Measurements from ENCODE around the gene CACNA1C.

The CACNA1C gene

DNA sequence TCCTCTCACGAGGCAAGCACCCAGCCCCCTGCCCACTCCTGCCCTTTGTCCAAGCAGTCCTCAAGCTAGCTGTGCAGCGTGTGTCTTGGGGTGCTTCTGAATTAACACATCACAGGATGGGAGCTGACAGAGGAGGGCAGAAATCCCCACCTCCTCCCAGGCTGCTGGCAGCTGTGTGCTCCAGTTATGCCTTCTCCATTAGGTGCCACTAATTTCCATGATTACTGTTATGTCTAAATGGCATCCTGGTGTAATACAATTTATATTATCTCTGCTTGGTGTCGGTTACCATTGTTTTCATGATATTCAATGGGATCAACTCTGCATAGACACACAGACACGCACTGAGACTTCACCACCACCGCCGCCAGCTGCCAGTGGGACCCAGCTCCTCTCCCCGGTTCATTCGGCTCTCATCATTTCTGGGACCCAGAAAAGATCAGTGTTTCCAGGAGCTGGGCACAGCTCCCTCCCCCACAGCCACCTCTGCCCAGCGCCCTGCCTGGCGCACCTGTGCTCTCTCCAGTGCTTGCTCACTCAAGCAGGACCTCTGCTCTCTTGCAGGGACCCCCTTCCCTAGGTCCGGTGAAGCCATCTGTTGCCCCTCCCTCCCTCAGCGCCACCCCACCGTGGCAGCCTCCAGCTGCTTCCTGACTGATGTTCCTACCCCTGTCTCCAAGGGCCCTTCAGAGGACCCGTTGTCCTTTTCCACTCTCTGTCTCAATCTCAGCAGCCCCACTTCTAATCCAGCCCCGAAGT is 574.5 kb downstream of the CACNA1C start:
- H3K36me3 Mint-ChIP-seq = no peaks in the 10 kb centered on the region

DNA sequence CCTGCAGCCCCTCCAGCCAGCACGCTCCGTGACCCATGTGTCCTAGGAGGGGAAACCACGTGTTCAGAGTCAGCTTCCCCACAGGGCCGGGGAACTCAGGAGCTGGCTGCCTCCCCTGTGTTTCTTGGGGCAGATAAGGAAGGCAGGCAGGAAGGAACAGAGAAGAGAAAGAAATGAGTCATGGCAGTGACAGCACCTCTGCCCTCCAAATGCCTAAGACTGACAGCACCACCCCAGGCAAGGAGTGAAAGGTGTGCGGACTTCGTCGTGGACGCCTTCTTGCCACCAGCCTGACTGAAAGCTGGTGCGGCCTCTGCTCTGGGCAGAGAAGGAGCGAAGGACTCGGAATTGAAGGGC is 575.0 kb downstream of the CACNA1C start:
- H3K27ac Mint-ChIP-seq = no peak overlapping the region
- H3K4me1 Mint-ChIP-seq = no peaks in the 10 kb centered on the region
- H3K27me3 Mint-ChIP-seq = peaks cover 15% of the 10 kb centered on the region
- no peak overlapping the region for H3K4me3 Mint-ChIP-seq
- H3K36me3 Mint-ChIP-seq = no peaks in the 10 kb centered on the region
- no peaks in the 10 kb centered on the region for H3K9me3 Mint-ChIP-seq

More for the DNA sequence above, 574.5 kb downstream of the CACNA1C start:
- H3K27me3 Mint-ChIP-seq = peaks cover 19% of the 10 kb centered on the region
- H3K27ac Mint-ChIP-seq = no peak overlapping the region
- no peak overlapping the region for H3K4me3 Mint-ChIP-seq
- no peaks in the 10 kb centered on the region for H3K4me1 Mint-ChIP-seq
- no peaks in the 10 kb centered on the region for H3K9me3 Mint-ChIP-seq

DNA sequence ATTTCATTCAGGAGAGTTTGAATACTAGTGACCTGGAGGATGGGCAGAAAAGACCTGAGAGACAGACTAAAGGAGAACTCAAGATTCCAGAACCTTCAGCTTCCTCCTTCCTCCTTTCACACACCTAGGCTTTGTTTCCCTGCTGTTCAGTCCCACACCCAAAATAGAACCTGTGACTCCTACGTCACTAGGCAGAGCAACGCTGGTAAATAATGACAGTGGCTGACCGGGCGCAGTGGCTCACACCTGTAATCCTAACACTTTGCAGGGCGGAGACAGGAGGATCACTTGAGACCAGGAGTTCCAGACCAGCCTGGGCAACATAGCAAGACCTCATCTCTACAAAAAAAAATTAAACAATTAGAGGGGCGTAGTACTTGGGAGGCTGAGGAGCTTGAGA is 575.6 kb downstream of the CACNA1C start:
- H3K4me1 Mint-ChIP-seq = no peaks in the 10 kb centered on the region
- H3K4me3 Mint-ChIP-seq = no peak overlapping the region
- H3K27me3 Mint-ChIP-seq = peaks cover 13% of the 10 kb centered on the region
- H3K36me3 Mint-ChIP-seq = no peaks in the 10 kb centered on the region
- no peak overlapping the region for H3K27ac Mint-ChIP-seq
- no peaks in the 10 kb centered on the region for H3K9me3 Mint-ChIP-seq

DNA sequence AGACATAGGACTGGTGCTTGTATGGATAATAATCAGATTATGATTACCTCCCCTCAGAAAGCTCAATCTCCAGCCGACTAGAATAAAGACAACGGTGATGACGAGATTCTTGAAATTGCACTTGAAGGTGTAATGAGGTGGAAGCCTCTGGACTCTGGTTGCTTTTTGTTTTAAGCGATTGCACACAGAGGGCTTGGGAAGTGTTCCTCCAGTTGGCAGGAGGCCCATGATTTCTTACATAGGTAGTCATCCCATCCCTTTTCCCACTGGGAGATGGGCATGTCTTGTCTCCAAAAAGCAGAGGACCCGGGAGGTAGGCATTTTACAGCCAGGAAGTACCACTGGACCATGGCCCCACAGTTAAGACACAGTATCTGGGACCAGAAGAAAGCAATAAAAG is 576.3 kb downstream of the CACNA1C start:
- Mint-ChIP-seq H3K27me3 (peaks cover 12% of the 10 kb centered on the region), H3K9me3 (no peaks in the 10 kb centered on the region), H3K4me3 (no peak overlapping the region), H3K4me1 (no peaks in the 10 kb centered on the region), H3K27ac (no peak overlapping the region), H3K36me3 (no peaks in the 10 kb centered on the region)

DNA sequence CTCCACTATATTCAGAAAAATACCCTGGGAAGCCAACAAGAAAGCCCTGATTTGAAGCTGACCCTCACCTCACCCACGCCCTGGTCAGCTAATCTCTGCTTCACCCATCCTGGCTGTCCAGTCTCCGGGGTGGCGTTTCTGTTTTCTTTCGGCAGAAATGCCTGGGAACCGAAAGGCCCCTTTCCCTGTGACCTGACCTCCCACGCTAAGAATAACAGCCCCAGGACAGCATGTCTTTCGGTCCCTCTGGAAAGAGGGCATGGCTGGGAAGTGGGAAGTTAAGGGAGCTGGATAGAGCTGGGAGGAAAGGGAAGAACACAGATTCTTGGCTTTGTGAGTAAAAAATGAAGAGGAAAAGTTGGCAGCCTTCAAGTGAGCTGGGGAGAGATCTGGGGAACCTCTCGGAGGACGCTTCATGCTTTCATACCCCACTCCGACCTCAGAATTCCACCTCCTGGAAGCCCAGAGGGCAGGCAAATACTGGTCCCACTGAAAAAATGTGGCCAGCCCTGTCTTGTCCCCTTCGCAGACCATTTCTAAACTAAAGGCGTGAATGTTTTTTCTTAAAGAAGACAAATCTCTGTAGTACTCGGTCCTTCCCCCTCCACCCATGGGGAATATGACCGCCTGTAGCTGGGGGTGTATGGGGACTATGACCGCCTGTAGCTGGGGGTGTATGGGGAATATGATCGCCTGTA is 579.0 kb downstream of the CACNA1C start:
- Mint-ChIP-seq H3K27ac (no peak overlapping the region), H3K4me3 (no peak overlapping the region), H3K9me3 (no peaks in the 10 kb centered on the region), H3K4me1 (no peaks in the 10 kb centered on the region), H3K27me3 (peaks cover 14% of the 10 kb centered on the region), H3K36me3 (no peaks in the 10 kb centered on the region)

DNA sequence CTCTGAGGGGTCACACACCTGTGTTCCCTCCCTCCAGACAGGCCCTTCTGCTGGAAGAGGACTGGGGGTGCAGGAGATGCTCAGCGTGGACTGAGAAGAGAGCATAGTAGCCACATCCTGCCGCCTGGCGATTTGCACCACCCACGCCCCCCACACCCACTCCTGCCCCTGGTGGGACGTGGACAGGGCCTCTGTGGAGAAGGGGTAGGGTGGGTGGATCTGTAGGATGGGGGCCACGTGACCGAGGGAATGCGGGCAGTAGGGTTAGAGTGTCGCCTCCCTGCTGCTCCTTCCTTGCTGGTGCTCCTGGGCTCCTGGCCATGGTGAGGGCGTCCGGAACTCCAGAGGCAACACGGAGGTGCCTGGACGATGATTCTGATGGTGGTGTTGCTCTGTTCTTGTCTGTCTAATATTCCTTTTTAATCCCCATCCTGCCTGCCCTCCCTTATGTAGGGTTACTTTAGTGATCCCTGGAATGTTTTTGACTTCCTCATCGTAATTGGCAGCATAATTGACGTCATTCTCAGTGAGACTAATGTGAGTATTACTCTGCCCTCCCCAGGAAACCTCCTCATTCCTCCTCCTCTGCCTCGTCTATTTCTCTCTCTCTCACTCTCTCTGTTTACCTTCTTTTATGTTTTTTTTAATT is 580.5 kb downstream of the CACNA1C start:
- H3K27me3 Mint-ChIP-seq = peaks cover 15% of the 10 kb centered on the region
- H3K36me3 Mint-ChIP-seq = no peaks in the 10 kb centered on the region
- no peaks in the 10 kb centered on the region for H3K9me3 Mint-ChIP-seq

DNA sequence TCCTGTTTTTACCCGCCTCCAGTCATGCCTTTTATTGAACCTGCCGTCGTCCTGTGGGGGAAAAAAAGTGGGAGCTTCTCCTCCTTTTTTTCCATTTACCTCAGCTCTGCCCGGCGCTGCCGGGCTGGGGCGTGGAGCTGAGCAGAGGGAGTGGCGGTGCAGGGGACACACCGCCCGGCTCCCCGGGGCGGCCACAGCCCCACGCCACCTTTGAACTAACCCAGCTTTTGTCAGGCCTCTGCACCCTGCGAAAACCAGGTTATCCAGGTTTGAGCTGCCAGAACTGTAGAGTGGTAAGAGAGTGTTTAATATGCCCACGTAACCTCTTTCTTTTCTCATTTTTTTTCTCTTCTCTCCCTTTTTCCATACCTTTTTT is 581.0 kb downstream of the CACNA1C start:
- peaks cover 12% of the 10 kb centered on the region for H3K27me3 Mint-ChIP-seq
- H3K4me1 Mint-ChIP-seq = no peaks in the 10 kb centered on the region
- H3K9me3 Mint-ChIP-seq = no peaks in the 10 kb centered on the region
- no peaks in the 10 kb centered on the region for H3K36me3 Mint-ChIP-seq
- H3K27ac Mint-ChIP-seq = no peak overlapping the region
- no peak overlapping the region for H3K4me3 Mint-ChIP-seq

More for the DNA sequence above, 580.5 kb downstream of the CACNA1C start:
- Mint-ChIP-seq H3K27ac (no peak overlapping the region), H3K4me1 (no peaks in the 10 kb centered on the region), H3K4me3 (no peak overlapping the region)

DNA sequence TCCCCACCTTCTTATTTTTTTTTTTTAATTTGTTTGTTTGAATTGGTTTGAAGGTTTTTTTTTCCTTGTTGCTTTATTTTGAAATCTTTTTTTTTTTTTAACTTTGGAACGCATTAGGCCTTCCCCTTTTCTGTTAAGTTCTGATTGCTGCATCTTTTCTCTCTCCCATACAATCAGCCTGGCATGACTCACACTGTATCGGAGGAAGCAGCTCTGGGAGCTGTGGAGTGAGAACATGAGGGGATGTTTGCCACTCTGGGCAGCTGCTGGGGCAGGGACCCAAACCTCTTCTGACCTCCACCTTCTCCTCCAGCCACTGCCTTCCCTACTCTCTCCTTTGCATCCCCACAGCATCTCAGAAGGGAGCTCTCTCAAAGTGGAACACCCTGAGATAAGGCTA is 581.7 kb downstream of the CACNA1C start:
- no peaks in the 10 kb centered on the region for H3K36me3 Mint-ChIP-seq

DNA sequence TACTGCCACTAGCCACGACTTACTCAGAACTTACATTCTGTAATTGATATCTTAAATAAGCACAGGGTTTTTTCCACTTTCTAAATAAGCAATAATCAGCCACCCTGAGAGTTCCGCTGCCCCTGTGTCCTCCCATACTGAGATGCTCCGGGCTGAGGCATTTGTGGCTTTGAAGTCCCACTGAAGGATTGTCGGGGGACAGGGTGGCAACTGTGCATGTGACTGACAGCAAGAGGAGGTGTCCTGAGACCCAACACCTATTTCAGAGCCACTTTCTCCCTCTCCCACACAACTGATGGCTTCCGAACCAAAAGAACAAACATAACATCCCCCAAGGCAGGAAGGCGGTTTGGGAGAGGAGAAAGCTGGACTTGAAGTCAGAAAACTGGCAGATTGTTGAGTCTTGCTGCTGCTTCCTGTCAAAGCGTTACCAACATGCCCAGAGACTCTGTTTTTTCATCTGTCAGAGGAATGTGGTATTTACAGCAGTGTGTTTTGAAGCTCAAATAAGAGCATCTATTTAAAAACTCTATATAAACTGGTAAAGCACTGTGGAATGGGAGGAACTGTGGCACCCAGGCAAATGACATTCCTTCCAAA is 584.1 kb downstream of the CACNA1C start:
- Mint-ChIP-seq H3K4me3 (no peak overlapping the region), H3K27me3 (peaks cover 10% of the 10 kb centered on the region), H3K4me1 (peaks cover 4% of the 10 kb centered on the region), H3K36me3 (no peaks in the 10 kb centered on the region), H3K9me3 (no peaks in the 10 kb centered on the region), H3K27ac (no peak overlapping the region)

More for the DNA sequence above, 581.7 kb downstream of the CACNA1C start:
- no peak overlapping the region for H3K27ac Mint-ChIP-seq
- H3K4me1 Mint-ChIP-seq = no peaks in the 10 kb centered on the region
- no peak overlapping the region for H3K4me3 Mint-ChIP-seq
- no peaks in the 10 kb centered on the region for H3K9me3 Mint-ChIP-seq
- peaks cover 10% of the 10 kb centered on the region for H3K27me3 Mint-ChIP-seq

DNA sequence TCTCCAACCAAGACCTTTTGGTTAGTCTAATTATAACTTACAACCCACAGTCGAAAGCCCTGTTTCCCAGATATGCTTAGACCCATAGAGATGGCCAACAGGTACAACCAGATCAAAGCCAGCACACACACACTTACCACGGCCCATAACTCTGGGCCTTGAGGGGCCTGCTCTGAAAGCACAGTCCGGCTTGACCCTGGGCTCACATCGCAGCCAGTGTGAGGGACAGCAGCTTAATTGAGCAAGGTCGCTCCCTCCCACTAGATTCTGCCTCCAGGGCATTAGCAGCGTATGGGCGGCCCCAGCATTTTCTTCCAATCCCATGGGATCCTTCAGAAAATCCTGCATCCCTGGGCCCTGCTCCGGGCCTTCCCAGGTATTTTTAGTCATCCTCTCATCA is 584.6 kb downstream of the CACNA1C start:
- H3K9me3 Mint-ChIP-seq = no peaks in the 10 kb centered on the region
- no peak overlapping the region for H3K27ac Mint-ChIP-seq
- H3K36me3 Mint-ChIP-seq = no peaks in the 10 kb centered on the region
- no peak overlapping the region for H3K4me3 Mint-ChIP-seq
- H3K27me3 Mint-ChIP-seq = peaks cover 10% of the 10 kb centered on the region
- H3K4me1 Mint-ChIP-seq = peaks cover 9% of the 10 kb centered on the region

DNA sequence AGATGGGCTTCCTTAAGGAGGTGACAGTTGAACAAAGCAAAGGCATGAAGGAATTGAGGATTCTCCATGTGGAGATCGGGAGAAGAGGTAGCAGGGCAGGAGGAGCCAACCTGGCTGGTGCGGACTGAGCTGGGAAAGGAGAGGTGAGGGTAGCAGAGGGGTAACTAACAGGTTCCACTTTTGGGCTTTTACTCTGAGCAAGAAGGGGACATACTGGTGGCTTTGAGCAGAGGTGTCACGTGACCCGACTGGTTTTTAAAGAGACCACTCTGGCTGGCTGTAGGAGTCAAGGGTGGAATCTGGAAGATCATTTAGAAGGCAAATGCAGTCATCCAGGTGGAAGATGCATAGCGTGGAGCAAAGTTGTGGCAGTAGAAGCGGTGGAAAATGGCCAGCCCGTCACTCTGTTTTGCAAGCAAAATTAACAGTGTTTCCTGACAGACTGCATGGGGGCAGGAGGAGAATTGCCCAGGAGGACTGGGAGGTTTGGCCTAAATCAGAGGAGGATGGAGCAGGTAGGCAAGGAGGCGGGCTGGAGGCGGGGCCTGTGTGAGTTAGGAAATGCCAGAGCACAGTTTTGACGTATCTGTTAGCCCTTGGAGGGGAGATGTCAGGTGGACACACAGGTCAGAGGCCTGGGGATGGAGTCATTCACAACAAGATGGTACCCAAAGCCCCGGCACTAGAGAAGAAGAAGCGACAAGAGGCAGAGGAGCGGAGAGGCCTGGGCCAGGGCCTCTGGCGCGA is 585.7 kb downstream of the CACNA1C start:
- Mint-ChIP-seq H3K4me1 (peaks cover 18% of the 10 kb centered on the region), H3K4me3 (no peak overlapping the region)

DNA sequence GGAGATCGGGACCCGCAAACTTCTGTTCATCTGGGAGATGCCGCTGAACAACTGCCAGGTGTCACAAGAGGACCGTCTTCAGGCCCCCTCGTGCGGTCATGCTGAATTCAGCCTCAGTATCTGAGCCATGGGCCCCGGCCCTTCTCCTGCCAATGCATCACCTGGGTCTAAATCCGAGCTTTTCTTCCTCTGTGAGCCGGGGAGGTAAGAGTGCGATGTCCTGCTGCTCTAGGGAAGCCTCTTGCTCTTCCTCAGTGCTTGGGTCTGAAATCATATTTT is 586.2 kb downstream of the CACNA1C start:
- peaks cover 10% of the 10 kb centered on the region for H3K27me3 Mint-ChIP-seq
- peaks cover 22% of the 10 kb centered on the region for H3K4me1 Mint-ChIP-seq
- no peaks in the 10 kb centered on the region for H3K36me3 Mint-ChIP-seq
- no peak overlapping the region for H3K4me3 Mint-ChIP-seq
- H3K27ac Mint-ChIP-seq = no peak overlapping the region
- no peaks in the 10 kb centered on the region for H3K9me3 Mint-ChIP-seq

More for the DNA sequence above, 585.7 kb downstream of the CACNA1C start:
- Mint-ChIP-seq H3K27me3 (peaks cover 10% of the 10 kb centered on the region), H3K9me3 (no peaks in the 10 kb centered on the region), H3K27ac (no peak overlapping the region), H3K36me3 (no peaks in the 10 kb centered on the region)

DNA sequence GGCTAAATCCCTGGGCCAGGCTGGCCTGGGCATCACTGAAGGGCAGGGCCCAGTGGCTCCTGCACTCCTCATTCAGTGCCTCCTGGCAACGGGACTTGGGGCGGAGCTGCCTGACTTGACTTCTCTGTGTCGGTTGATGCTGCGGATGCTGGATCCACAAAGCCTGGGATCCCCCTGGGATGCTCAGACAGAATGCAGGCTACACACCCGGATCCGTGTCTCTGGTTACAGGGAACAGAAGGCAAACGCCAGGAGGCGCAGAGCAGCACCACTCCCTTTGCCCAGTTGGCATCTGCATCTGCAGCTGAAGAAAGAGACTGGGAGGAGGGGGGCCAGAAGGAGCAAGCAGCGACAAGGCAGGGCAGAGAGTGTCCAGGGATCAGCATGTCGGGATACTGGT is 587.5 kb downstream of the CACNA1C start:
- Mint-ChIP-seq H3K9me3 (no peaks in the 10 kb centered on the region), H3K4me3 (no peak overlapping the region), H3K36me3 (no peaks in the 10 kb centered on the region), H3K27me3 (peaks cover 11% of the 10 kb centered on the region), H3K4me1 (peaks cover 22% of the 10 kb centered on the region), H3K27ac (no peak overlapping the region)

DNA sequence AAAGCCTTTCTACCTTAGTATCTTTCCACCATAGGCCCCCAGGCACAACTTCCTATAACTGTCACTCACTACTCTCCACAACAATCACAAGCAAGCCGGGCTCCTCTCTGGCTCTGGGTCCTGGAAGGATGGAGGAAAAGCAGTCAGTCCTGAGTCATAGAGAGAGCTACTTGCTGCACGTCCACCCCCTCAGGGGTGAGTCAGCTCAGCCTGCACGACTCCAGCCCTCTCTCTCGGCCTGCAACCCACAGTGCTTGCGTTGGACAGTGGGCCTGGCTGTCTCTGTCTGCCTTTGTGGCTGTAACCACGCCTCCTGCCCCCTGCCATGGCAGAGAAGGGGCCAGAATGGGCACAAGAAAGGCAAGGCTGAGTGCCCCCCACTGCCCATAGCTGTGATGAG is 587.9 kb downstream of the CACNA1C start:
- Mint-ChIP-seq H3K4me3 (no peak overlapping the region), H3K27ac (no peak overlapping the region), H3K9me3 (no peaks in the 10 kb centered on the region), H3K27me3 (peaks cover 13% of the 10 kb centered on the region), H3K4me1 (peaks cover 22% of the 10 kb centered on the region), H3K36me3 (no peaks in the 10 kb centered on the region)

DNA sequence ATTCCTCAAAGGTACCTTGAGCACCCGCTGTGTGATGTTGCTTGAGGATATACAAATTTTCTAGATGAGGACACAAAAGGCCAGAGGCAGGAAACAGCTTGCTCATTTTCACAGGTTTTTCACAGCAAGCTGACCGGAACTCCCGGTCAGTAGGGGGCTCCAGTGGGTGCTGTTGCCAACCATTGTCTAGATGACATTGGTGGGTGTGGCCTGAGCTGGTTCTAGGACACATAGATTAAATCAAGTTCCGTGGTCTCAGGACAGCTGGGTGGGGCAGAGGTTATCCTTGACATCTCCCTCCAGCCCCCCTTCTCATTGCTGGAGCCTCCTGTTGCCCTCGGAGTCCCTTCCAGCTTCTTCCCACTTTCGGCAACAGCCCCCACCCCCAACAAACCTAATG is 588.4 kb downstream of the CACNA1C start:
- no peak overlapping the region for H3K27ac Mint-ChIP-seq
- peaks cover 22% of the 10 kb centered on the region for H3K4me1 Mint-ChIP-seq
- H3K9me3 Mint-ChIP-seq = no peaks in the 10 kb centered on the region
- H3K4me3 Mint-ChIP-seq = no peak overlapping the region
- peaks cover 16% of the 10 kb centered on the region for H3K27me3 Mint-ChIP-seq
- H3K36me3 Mint-ChIP-seq = no peaks in the 10 kb centered on the region

Measured in activated naive CD4-positive, alpha-beta T cell treated with anti-CD3 and anti-CD28 coated beads, Interleukin-2, amount 50 U/mL, for 24 hours (primary cell).